Choroid plexus epithelial cell (primary cell): ENCODE results near the gene REXO1.
A peak's percentile ranks its signal among the peaks of the same experiment; 100 is the strongest.

Source experiments
- DNase-seq: peaks from one replicate; pipeline ENCODE4 v3.0.0-alpha.2; 2010; ENCODE audit warnings: low read depth
- H3K4me3 ChIP-seq: 2 replicates; pipeline ENCODE4 v1.5.1; 2011; ENCODE audit warnings: low read depth, mild to moderate bottlenecking, control low read depth, low read length, moderate library complexity
- TF ChIP-seq, protein P1 (sequence below): conservative IDR thresholded peaks from 2 replicates; pipeline ENCODE4 v1.5.1; 2011; ENCODE audit warnings: low read depth, mild to moderate bottlenecking, control low read depth, inconsistent platforms, low read length, moderate library complexity

REXO1 gene

GRCh38 chr19:1769645-1769985 is 78.7 kb downstream of the REXO1 start:
- TF ChIP-seq, protein P1, sequence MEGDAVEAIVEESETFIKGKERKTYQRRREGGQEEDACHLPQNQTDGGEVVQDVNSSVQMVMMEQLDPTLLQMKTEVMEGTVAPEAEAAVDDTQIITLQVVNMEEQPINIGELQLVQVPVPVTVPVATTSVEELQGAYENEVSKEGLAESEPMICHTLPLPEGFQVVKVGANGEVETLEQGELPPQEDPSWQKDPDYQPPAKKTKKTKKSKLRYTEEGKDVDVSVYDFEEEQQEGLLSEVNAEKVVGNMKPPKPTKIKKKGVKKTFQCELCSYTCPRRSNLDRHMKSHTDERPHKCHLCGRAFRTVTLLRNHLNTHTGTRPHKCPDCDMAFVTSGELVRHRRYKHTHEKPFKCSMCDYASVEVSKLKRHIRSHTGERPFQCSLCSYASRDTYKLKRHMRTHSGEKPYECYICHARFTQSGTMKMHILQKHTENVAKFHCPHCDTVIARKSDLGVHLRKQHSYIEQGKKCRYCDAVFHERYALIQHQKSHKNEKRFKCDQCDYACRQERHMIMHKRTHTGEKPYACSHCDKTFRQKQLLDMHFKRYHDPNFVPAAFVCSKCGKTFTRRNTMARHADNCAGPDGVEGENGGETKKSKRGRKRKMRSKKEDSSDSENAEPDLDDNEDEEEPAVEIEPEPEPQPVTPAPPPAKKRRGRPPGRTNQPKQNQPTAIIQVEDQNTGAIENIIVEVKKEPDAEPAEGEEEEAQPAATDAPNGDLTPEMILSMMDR, result no peak

GRCh38 chr19:1768918-1769644 is 79.2 kb downstream of the REXO1 start:
- TF ChIP-seq, protein P1, result no peak
- DNase-seq, result no peak
- no peak overlapping the region for H3K4me3 ChIP-seq

More at GRCh38 chr19:1769645-1769985, 78.7 kb downstream of the REXO1 start:
- no peak overlapping the region for H3K4me3 ChIP-seq
- no peak for DNase-seq

DNA sequence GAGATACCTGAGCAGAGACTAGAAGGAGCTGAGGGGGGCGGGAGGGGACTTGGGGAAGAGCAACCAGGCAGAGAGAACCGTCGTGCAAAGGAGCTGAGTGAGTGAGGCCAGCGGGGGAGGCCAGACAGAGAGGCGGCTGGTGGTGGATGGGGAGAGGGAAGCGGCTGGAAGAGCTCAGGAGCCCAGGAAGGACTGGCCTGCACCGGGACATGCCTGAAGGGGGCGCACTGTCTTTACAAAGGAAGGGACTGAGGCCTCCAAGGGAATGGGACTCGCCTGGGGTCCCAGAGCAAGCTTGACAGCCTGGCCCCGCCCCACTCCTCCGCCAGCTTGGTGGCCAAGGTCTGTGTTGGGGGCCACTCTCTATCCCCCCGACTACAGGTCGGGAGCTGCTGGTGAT is 80.0 kb downstream of the REXO1 start:
- TF ChIP-seq, protein P1, result peak; percentile 49
- H3K4me3 ChIP-seq, result no peak overlapping the region
- no peak for DNase-seq

DNA sequence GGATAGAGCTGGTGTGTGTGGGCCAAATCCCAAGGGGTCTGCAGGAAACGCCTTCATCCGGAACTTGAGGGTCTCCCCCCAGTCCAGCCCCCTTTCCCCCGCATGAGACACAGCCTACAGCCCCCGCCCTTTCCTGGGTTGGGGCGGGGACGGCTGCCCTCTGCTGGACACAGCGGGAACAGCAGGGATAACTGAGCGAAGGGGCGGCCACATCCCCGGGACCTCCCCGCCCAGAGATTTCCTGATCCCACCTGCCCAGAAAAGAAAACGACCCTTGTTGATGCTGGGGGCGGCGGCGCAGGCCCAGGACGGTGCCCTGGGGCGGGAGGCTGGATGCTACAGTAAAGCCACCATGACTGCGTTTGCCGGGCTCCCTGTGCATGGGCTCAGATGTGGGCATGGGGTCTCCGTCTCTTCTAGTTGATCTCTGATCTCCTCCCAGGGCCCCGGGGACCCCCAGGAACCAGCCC is 80.8 kb downstream of the REXO1 start:
- no peak overlapping the region for H3K4me3 ChIP-seq
- DNase-seq, result no peak
- TF ChIP-seq, protein P1, result peak; percentile 92

DNA sequence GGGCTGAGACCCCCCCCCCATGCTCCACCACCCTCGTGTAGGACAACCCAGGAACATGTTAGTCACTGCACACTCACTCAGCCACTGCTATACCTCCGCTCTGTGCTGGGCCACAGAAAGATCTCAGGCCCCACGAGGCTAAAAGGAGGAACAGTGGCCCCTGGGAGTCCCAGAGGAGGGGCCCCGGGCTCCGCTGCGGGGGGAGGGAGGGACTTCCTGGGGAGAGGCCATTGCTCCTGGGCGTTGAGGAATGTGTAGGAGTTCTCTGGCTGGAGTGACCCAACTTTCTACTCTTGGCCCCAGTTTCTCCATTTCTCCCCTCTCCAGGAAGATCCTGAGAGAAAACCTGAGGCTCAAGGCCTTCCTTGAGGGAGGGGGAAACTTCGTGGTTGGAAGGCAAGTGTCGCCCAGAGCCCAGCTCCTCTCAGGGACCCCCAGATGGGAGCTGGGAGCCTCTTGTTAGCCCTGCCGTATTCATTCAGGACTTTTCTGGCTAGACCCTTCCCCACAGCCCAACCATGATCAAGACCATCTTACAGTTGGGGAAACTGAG is 81.4 kb downstream of the REXO1 start:
- no peak for DNase-seq
- H3K4me3 ChIP-seq, result no peak overlapping the region
- TF ChIP-seq, protein P1, result no peak

DNA sequence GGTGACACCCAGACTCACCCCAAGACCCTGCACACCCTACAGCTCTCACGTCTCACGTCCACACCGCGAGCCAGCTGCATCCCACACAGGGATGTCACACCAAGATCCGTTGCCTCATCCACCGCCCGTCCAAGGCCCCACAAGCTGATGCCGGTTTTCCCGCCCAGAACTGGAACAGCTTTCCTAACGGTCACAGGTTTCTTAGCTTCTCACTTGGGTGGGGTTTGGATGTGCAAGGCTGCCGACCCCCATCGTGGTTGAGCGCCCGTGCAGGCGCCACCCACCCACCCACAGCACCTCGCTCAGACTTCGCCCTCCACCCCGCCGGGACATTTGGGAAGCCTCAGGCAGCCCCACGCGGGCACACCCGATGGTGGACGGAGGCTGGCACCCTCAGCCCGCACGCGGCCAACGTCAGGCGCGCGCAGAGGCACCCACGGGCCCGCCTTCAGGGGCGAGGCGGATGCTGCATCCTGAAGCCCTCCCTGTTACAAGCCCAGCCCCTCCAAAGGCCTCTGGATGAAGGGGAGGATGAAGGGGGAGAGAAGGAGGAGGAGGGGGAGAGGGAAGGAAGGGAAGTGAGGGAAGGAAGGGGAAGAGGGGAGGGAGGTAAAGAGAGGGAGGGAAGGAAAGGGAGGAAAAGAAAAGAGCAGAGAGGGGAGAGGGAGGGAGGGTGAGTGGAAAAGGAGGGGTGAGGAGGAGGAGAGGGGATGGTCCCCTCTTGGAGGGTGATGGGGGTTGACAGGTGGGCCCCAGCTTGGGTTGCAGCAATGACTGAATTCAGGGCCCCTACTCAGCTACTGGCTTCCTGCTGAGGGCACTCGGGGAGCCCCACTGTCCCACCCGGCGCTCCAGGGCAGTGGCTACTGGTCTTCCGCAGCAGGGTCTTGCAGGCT is 82.1 kb downstream of the REXO1 start:
- H3K4me3 ChIP-seq, result no peak overlapping the region
- TF ChIP-seq, protein P1, result no peak
- no peak for DNase-seq
